ENCODE results near the gene AP3D1. TPM values are rescaled to one million over a fixed set of nuclear protein-coding genes. Genes with fewer than 3 reads are reported as not detected.

AP3D1 gene
- total and polyA plus RNA-seq, 9 of the 15 experiments (the other 6 are each of a cell fraction or from before 2014, with no cell fraction given), result 1.2 to 86.1 (median 35.9) TPM

GRCh38 chr19:2114821-2115220, 36.5 kb downstream of the AP3D1 start (continued):
- TF ChIP-seq TFAP4 (CRISPR knock-in tag; IDR thresholded peaks at IDR 0.05; ENCODE audit: borderline replicate concordance), result no peak
- no peak for TF ChIP-seq ETV1 (tag; conservative IDR thresholded peaks at IDR 0.05; ENCODE audit: low read depth)
- no peak for TF ChIP-seq KHSRP (IDR thresholded peaks at IDR 0.05)
- no peak for TF ChIP-seq KLF10 (CRISPR knock-in tag; IDR thresholded peaks at IDR 0.05)
- no peak for TF ChIP-seq HMGN3 (IDR thresholded peaks at IDR 0.05; ENCODE audit: borderline replicate concordance, extremely low read depth, insufficient read length, low read depth, low read length)
- TF ChIP-seq HMG20B (CRISPR knock-in tag; IDR thresholded peaks at IDR 0.05), result no peak
- no peak for TF ChIP-seq ASH1L (IDR thresholded peaks at IDR 0.05; ENCODE audit: borderline replicate concordance, low read depth, partially characterized antibody)
- TF ChIP-seq SMARCC2 (IDR thresholded peaks at IDR 0.05; ENCODE audit: low read depth), result no peak

GRCh38 chr19:2114218-2114617, 37.1 kb downstream of the AP3D1 start:
- no peak for TF ChIP-seq ZNF668 (CRISPR knock-in tag; IDR thresholded peaks at IDR 0.05)
- TF ChIP-seq CREBBP (IDR thresholded peaks at IDR 0.05; ENCODE audit: low read depth, low read length), result no peak
- TF ChIP-seq POLR2A (conservative IDR thresholded peaks at IDR 0.05), result no peak
- TF ChIP-seq EGR1 (conservative IDR thresholded peaks at IDR 0.05), result no peak
- TF ChIP-seq ZNF79 (CRISPR knock-in tag; IDR thresholded peaks at IDR 0.05; ENCODE audit: low read depth), result no peak
- in situ Hi-C loops (cut with MboI), result no loop called here
- CTCF ChIA-PET (ENCODE audit: low intra/inter-chr PET ratio), result no interaction called here
- intact Hi-C loops (cut with micrococcal nuclease), result no loop called here
- no TSS peak for BruUV-seq (replicated peaks)
- H3K4me3 ChIP-seq, result no peak overlapping the region
- no peaks in the 10 kb centered on the region for H3K9me3 ChIP-seq (replicated peaks; ENCODE audit: control insufficient read depth, insufficient read depth, low read depth, low read length)
- no peak overlapping the region for H3K4me2 ChIP-seq (ENCODE audit: insufficient read depth, low read length)
- no peaks in the 10 kb centered on the region for H3K27me3 ChIP-seq (ENCODE audit: control insufficient read depth in 2 of 2, insufficient read depth in 2 of 2, low read length in 2 of 2)
- H2AFZ ChIP-seq (ENCODE audit: low read depth, low read length), result no peak overlapping the region
- ATAC-seq (no peak), FAIRE-seq (no peak), DNase-seq (ENCODE audit: extremely low read depth in 1 of 4, low spot score in 3 of 4) (no peak)
- 99% methylated on average over 6 of the region's 9 CpGs for WGBS (ENCODE audit: insufficient coverage, low coverage, missing lambda C conversion rate)
- H3K9me1 ChIP-seq (ENCODE audit: control insufficient read depth, insufficient read depth, low read length), result no peaks in the 10 kb centered on the region
- no peaks in the 10 kb centered on the region for H3K79me2 ChIP-seq (ENCODE audit: control insufficient read depth, insufficient read depth, low read length)
- no peak overlapping the region for H3K9ac ChIP-seq (ENCODE audit: insufficient read depth in 1 of 2, low read depth in 2 of 2, low read length in 2 of 2)
- H3K36me3 ChIP-seq (ENCODE audit: control insufficient read depth, insufficient read depth, low read length), result peaks cover 98% of the 10 kb centered on the region
- no peaks in the 10 kb centered on the region; the same call in 1 of the 2 replicates for H4K20me1 ChIP-seq (replicated peaks; ENCODE audit: control insufficient read depth, insufficient read depth, low read length)
- no peak overlapping the region for H3K27ac ChIP-seq (ENCODE audit: extremely low read depth, low read depth, low read length)
- H3K4me1 ChIP-seq (replicated peaks in 1 of 2; ENCODE audit: control insufficient read depth in 2 of 2, insufficient read depth in 2 of 2, low read length in 2 of 2), result peaks cover 0 to 12% of the 10 kb centered on the region in 2 experiments; a peak in 1 of 5 replicates
- POLR2A ChIA-PET, result no interaction called here
